ENCODE data around the gene SND1.

Gene SND1

GRCh38 chr7:127876393-127876792 is 224.4 kb downstream of the SND1 start:
- no peaks in the 10 kb centered on the region for H3K36me3 ChIP-seq (replicated peaks; ENCODE audit: insufficient read depth, low read length)

GRCh38 chr7:127877951-127878350 is 226.0 kb downstream of the SND1 start:
- Histone ChIP-seq H3K79me2 (ENCODE audit: low read length) (peaks cover 98% of the 10 kb centered on the region), H3K4me1 (ENCODE audit: low read length) (no peaks in the 10 kb centered on the region), H3K27me3 (replicated peaks; ENCODE audit: insufficient read depth, low read length) (no peaks in the 10 kb centered on the region), H3K4me3 (ENCODE audit: low read length) (no peak overlapping the region), H3K9me2 (replicated peaks; ENCODE audit: insufficient read depth, low read length) (no peaks in the 10 kb centered on the region), H3K36me3 (replicated peaks; ENCODE audit: insufficient read depth, low read length) (no peaks in the 10 kb centered on the region), H3F3A (ENCODE audit: insufficient read depth, low read length) (no peaks in the 10 kb centered on the region), H3K27ac (ENCODE audit: low read length) (no peak overlapping the region), H3K4me2 (ENCODE audit: low read depth, low read length) (no peak overlapping the region), H2AFZ (ENCODE audit: low read length) (no peak overlapping the region), H3K9ac (ENCODE audit: low read length) (no peak overlapping the region), H4K20me1 (ENCODE audit: insufficient read depth, low read length) (peaks cover 15% of the 10 kb centered on the region; the same call in 1 of the 2 replicates), H3K9me3 (replicated peaks; ENCODE audit: insufficient read depth, low read length) (no peaks in the 10 kb centered on the region)
- DNase-seq, result no peak
- TF ChIP-seq EZH2phosphoT487 (IDR thresholded peaks at IDR 0.05; ENCODE audit: low read length) (no peak), EZH2 (optimal IDR thresholded peaks at IDR 0.05; ENCODE audit: low read depth, low read length) (no peak), CTCF (IDR thresholded peaks at IDR 0.05; ENCODE audit: low read length) (no peak)

More at GRCh38 chr7:127876393-127876792, 224.4 kb downstream of the SND1 start:
- peaks cover 6% of the 10 kb centered on the region; the same call in 1 of the 2 replicates for H3K4me1 ChIP-seq (ENCODE audit: low read length)
- H3K9me2 ChIP-seq (replicated peaks; ENCODE audit: insufficient read depth, low read length), result no peaks in the 10 kb centered on the region
- H3F3A ChIP-seq (ENCODE audit: insufficient read depth, low read length), result no peaks in the 10 kb centered on the region
- no peak for DNase-seq
- no peaks in the 10 kb centered on the region for H3K27me3 ChIP-seq (replicated peaks; ENCODE audit: insufficient read depth, low read length)
- TF ChIP-seq EZH2phosphoT487 (IDR thresholded peaks at IDR 0.05; ENCODE audit: low read length) (no peak), CTCF (IDR thresholded peaks at IDR 0.05; ENCODE audit: low read length) (no peak), EZH2 (optimal IDR thresholded peaks at IDR 0.05; ENCODE audit: low read depth, low read length) (no peak)
- peaks cover 99% of the 10 kb centered on the region for H3K79me2 ChIP-seq (ENCODE audit: low read length)
- H3K4me2 ChIP-seq (ENCODE audit: low read depth, low read length), result no peak overlapping the region
- H3K27ac ChIP-seq (ENCODE audit: low read length), result no peak overlapping the region
- H4K20me1 ChIP-seq (ENCODE audit: insufficient read depth, low read length), result peaks cover 15% of the 10 kb centered on the region; the same call in 1 of the 2 replicates
- H3K9me3 ChIP-seq (replicated peaks; ENCODE audit: insufficient read depth, low read length), result no peaks in the 10 kb centered on the region
- no peak overlapping the region for H3K9ac ChIP-seq (ENCODE audit: low read length)
- H2AFZ ChIP-seq (ENCODE audit: low read length), result no peak overlapping the region
- H3K4me3 ChIP-seq (ENCODE audit: low read length), result no peak overlapping the region

- DNase-seq, result no peak
- Histone ChIP-seq H3K27me3 (replicated peaks; ENCODE audit: insufficient read depth, low read length) (no peaks in the 10 kb centered on the region), H3K9me2 (replicated peaks; ENCODE audit: insufficient read depth, low read length) (no peaks in the 10 kb centered on the region), H3K36me3 (replicated peaks; ENCODE audit: insufficient read depth, low read length) (0 out of 2 replicates have a peak, but pooled peaks cover 3% of the 10 kb centered on the region), H2AFZ (ENCODE audit: low read length) (no peak overlapping the region), H3K4me2 (ENCODE audit: low read depth, low read length) (no peak overlapping the region), H3F3A (ENCODE audit: insufficient read depth, low read length) (no peaks in the 10 kb centered on the region), H3K9ac (ENCODE audit: low read length) (no peak overlapping the region), H3K4me3 (ENCODE audit: low read length) (no peak overlapping the region), H3K79me2 (ENCODE audit: low read length) (peaks cover 98% of the 10 kb centered on the region), H3K9me3 (replicated peaks; ENCODE audit: insufficient read depth, low read length) (no peaks in the 10 kb centered on the region), H3K27ac (ENCODE audit: low read length) (no peak overlapping the region), H4K20me1 (ENCODE audit: insufficient read depth, low read length) (peaks cover 15% of the 10 kb centered on the region; the same call in 1 of the 2 replicates), H3K4me1 (ENCODE audit: low read length) (no peaks in the 10 kb centered on the region)
- no peak for TF ChIP-seq EZH2 (optimal IDR thresholded peaks at IDR 0.05; ENCODE audit: low read depth, low read length)
- no peak for TF ChIP-seq EZH2phosphoT487 (IDR thresholded peaks at IDR 0.05; ENCODE audit: low read length)
- no peak for TF ChIP-seq CTCF (IDR thresholded peaks at IDR 0.05; ENCODE audit: low read length)
Observed at GRCh38 chr7:127878791-127879190, 226.8 kb downstream of the SND1 start.

Measured in MM.1S (cell line).